Esophagus muscularis mucosa (tissue), 4 donors: ENCODE data around the gene CTBP1.

Experiments used
- EP300 ChIP-seq: sonication (generic); formaldehyde crosslinking; IDR thresholded peaks from one replicate; pipeline ENCODE4 v1.6.1; 2017; ENCODE audit warnings: antibody characterized with exemption
- POLR2A ChIP-seq: fragments of 450-650 bp; IDR thresholded peaks from one replicate; pipeline ENCODE4 v1.6.1; 2017; ENCODE audit warnings: antibody characterized with exemption, moderate library complexity, mild to moderate bottlenecking, low read depth
- POLR2AphosphoS5 ChIP-seq, 2 donors: sonication (generic); formaldehyde crosslinking; IDR thresholded peaks; one replicate each; pipeline ENCODE4 v1.6.1; 2017; ENCODE audit warnings: antibody characterized with exemption in 2 of 2
- TF ChIP-seq, protein P1 (sequence below), 3 experiments: fragments of 200-600 bp in 2 of 3; fragments of 450-650 bp in 1 of 3; sonication (generic) in 2 of 3; IDR thresholded peaks; one replicate each; pipeline ENCODE4 v1.5.1; 2017 to 2019; ENCODE audit warnings: antibody characterized with exemption in 3 of 3, mild to moderate bottlenecking in 2 of 3, moderate library complexity in 1 of 3

DNA sequence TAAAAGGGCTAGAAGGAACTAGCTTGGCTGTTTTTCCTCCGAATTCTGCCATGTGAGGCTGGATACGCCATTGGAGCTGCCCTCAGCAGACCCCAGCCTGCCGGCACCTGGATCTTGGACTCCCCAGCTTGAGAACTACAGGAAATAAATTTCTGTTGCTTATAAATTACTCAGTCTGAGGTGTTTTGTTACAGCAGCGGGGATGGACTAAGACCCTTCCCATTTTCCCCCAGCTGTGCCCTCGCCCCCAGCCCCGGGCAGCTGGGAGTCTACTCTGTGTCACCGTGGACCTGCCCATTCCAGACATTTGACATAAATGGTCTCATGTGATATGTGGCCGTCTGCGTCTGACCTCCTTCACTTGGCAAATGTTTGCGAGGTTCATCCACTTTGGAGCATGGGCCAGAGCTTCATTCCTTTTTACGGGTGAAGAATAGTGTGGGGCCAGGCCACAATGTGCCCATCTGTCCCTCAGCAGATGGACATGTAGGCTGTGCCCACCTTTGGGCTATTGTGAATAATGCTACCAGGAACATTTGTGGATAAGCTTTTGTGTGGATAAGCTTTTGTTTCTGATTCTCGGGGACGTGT, 45.8 kb downstream of the CTBP1 start:
- TF ChIP-seq POLR2A (no peak), EP300 (no peak), POLR2AphosphoS5 (IDR thresholded peaks at IDR 0.05) (no peak)
- TF ChIP-seq, protein P1, sequence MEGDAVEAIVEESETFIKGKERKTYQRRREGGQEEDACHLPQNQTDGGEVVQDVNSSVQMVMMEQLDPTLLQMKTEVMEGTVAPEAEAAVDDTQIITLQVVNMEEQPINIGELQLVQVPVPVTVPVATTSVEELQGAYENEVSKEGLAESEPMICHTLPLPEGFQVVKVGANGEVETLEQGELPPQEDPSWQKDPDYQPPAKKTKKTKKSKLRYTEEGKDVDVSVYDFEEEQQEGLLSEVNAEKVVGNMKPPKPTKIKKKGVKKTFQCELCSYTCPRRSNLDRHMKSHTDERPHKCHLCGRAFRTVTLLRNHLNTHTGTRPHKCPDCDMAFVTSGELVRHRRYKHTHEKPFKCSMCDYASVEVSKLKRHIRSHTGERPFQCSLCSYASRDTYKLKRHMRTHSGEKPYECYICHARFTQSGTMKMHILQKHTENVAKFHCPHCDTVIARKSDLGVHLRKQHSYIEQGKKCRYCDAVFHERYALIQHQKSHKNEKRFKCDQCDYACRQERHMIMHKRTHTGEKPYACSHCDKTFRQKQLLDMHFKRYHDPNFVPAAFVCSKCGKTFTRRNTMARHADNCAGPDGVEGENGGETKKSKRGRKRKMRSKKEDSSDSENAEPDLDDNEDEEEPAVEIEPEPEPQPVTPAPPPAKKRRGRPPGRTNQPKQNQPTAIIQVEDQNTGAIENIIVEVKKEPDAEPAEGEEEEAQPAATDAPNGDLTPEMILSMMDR (IDR thresholded peaks at IDR 0.05) = no peak
